GM12878 (cell line): Measurements from ENCODE around the gene TDRD12. TPM values are rescaled to one million over a fixed set of nuclear protein-coding genes. Genes with fewer than 3 reads are reported as not detected.

Source experiments
- ATAC-seq: fragments of 200-7000 bp; cut with Tn5 transposase; 3 replicates; pipeline ENCODE4 v1.9.1; 2020; ENCODE audit warnings: mild to moderate bottlenecking, moderate library complexity
- BruUV-seq: library from RNA; stranded (reverse); fragments of 400-500 nt; replicated peaks from 2 replicates; lab custom pipeline; 2021; lab: Mats Ljungman, UMichigan
- CTCF ChIA-PET: fragments of 300-600 bp; sonication (Branson Sonifier 250); formaldehyde crosslinking; extraction: SDS; loops from one replicate; lab custom pipeline; 2021; ENCODE audit warnings: inconsistent platforms; lab: Yijun Ruan, JAX
- POLR2A ChIA-PET: fragments of 350-600 bp; formaldehyde crosslinking; extraction: SDS; loops from one replicate; lab custom pipeline; 2021; ENCODE audit warnings: inconsistent platforms; lab: Charles Lee
- RAD21 ChIA-PET: fragments of 300-600 bp; sonication (Branson Sonifier 250); formaldehyde crosslinking; loops from one replicate; lab custom pipeline; 2023; ENCODE audit warnings: antibody characterized with exemption; ENCODE audit not compliant: unreplicated experiment; lab: Charles Lee
- SMC1A ChIA-PET: fragments of 300-600 bp; sonication (Branson Sonifier 250); formaldehyde crosslinking; loops from one replicate; lab custom pipeline; 2023; ENCODE audit not compliant: unreplicated experiment, uncharacterized antibody; lab: Charles Lee
- DNase-seq: peaks from one replicate; pipeline ENCODE4 v3.0.0-alpha.2; 2011; ENCODE audit warnings: low read depth, low spot score
- FAIRE-seq: peaks from 3 replicates; lab custom pipeline; 2011; peaks lifted over from hg19 to GRCh38; lab: Jason Lieb, UNC
- H2AFZ ChIP-seq: 2 replicates; pipeline ENCODE4 v1.6.0; 2011; ENCODE audit warnings: low read depth, low read length, control low read depth; ENCODE audit not compliant: control insufficient read depth
- H3K27ac ChIP-seq: 2 replicates; pipeline ENCODE4 v1.5.1; 2011; ENCODE audit warnings: control low read depth; ENCODE audit not compliant: control insufficient read depth, insufficient read depth
- H3K27me3 ChIP-seq, 2 experiments: replicated peaks in 1 of 2; 2 replicates each; pipeline versions ENCODE4 v1.6.0 to v1.6.1; 2011; ENCODE audit warnings: low read length in 1 of 2; ENCODE audit not compliant: control insufficient read depth in 2 of 2, insufficient read depth in 2 of 2
- H3K36me3 ChIP-seq, 2 experiments: 2 replicates each; pipeline ENCODE4 v1.5.1; 2011; ENCODE audit warnings: low read length in 1 of 2; ENCODE audit not compliant: control insufficient read depth in 2 of 2, insufficient read depth in 2 of 2
- H3K4me1 ChIP-seq: 2 replicates; pipeline ENCODE4 v1.6.1; 2011; ENCODE audit warnings: mild to moderate bottlenecking, low read length, moderate library complexity, mixed read lengths; ENCODE audit not compliant: control insufficient read depth, insufficient read depth
- H3K4me2 ChIP-seq: 2 replicates; pipeline ENCODE4 v1.6.0; 2011; ENCODE audit warnings: control low read depth; ENCODE audit not compliant: control insufficient read depth, insufficient read depth
- H3K4me3 ChIP-seq: fragments of 200-600 bp; sonication (generic); 2 replicates; pipeline ENCODE4 v1.5.1; 2016
- H3K79me2 ChIP-seq: 2 replicates; pipeline ENCODE4 v1.6.0; 2011; ENCODE audit warnings: low read length; ENCODE audit not compliant: control insufficient read depth, insufficient read depth
- H3K9ac ChIP-seq: 2 replicates; pipeline ENCODE4 v1.8.0; 2011; ENCODE audit warnings: low read length, control low read depth, mixed read lengths; ENCODE audit not compliant: control insufficient read depth, insufficient read depth
- H3K9me3 ChIP-seq: replicated peaks from 3 replicates; pipeline ENCODE4 v1.5.1; 2011; ENCODE audit warnings: mild to moderate bottlenecking, low read length; ENCODE audit not compliant: control insufficient read depth, insufficient read depth
- H4K20me1 ChIP-seq: 2 replicates; pipeline ENCODE4 v1.6.0; 2011; ENCODE audit not compliant: control insufficient read depth, insufficient read depth
- ATF3 ChIP-seq: IDR thresholded peaks from 2 replicates; pipeline ENCODE4 v1.6.1; 2011; ENCODE audit warnings: low read depth, mild to moderate bottlenecking, low read length, moderate library complexity, borderline replicate concordance; ENCODE audit errors: extremely low read depth
- BACH1 ChIP-seq: fragments of 450-650 bp; IDR thresholded peaks from 2 replicates; pipeline ENCODE4 v1.6.1; 2017; ENCODE audit warnings: mild to moderate bottlenecking, borderline replicate concordance
- HCFC1 ChIP-seq: fragments of 150-350 bp; IDR thresholded peaks from 2 replicates; pipeline ENCODE4 v1.6.1; 2014; ENCODE audit warnings: low read length
- IKZF1 ChIP-seq: fragments of 450-650 bp; conservative IDR thresholded peaks from 2 replicates; pipeline ENCODE4 v1.6.1; 2017; ENCODE audit warnings: antibody characterized with exemption, mild to moderate bottlenecking
- JUND ChIP-seq: IDR thresholded peaks from 2 replicates; pipeline ENCODE4 v1.6.1; 2012; ENCODE audit warnings: low read depth, mild to moderate bottlenecking, low read length, improper control_type of control experiment, moderate library complexity
- KDM1A ChIP-seq: fragments of 200-600 bp; sonication (generic); IDR thresholded peaks from 2 replicates; pipeline ENCODE4 v1.6.1; 2016; ENCODE audit warnings: borderline replicate concordance
- MAX ChIP-seq: IDR thresholded peaks from 2 replicates; pipeline ENCODE4 v1.6.1; 2012; ENCODE audit warnings: low read depth, low read length, improper control_type of control experiment
- MTA2 ChIP-seq: fragments of 450-650 bp; IDR thresholded peaks from 2 replicates; pipeline ENCODE4 v1.6.1; 2016; ENCODE audit warnings: low read depth, mild to moderate bottlenecking, moderate library complexity
- NFYA ChIP-seq: IDR thresholded peaks from 2 replicates; pipeline ENCODE4 v1.6.1; 2011; ENCODE audit warnings: low read depth, mild to moderate bottlenecking, low read length, improper control_type of control experiment, borderline replicate concordance
- PML ChIP-seq: IDR thresholded peaks from 2 replicates; pipeline ENCODE4 v1.6.1; 2012; ENCODE audit warnings: low read length, inconsistent platforms
- POLR2AphosphoS2 ChIP-seq: IDR thresholded peaks from 2 replicates; pipeline ENCODE4 v1.6.1; 2011; ENCODE audit warnings: low read depth, mild to moderate bottlenecking, low read length, improper control_type of control experiment, moderate library complexity
- SMC3 ChIP-seq: IDR thresholded peaks from 2 replicates; pipeline ENCODE4 v1.6.1; 2011; ENCODE audit warnings: low read length, improper control_type of control experiment, borderline replicate concordance
- TCF12 ChIP-seq: IDR thresholded peaks from 2 replicates; pipeline ENCODE4 v1.6.1; 2011; ENCODE audit warnings: low read depth, mild to moderate bottlenecking, low read length
- TCF3 ChIP-seq: IDR thresholded peaks from 2 replicates; pipeline ENCODE4 v1.6.1; 2012; ENCODE audit warnings: low read depth, mild to moderate bottlenecking, low read length, borderline replicate concordance; ENCODE audit not compliant: insufficient read depth
- TCF7 ChIP-seq: IDR thresholded peaks from 2 replicates; pipeline ENCODE4 v1.6.1; 2014; ENCODE audit warnings: antibody characterized with exemption, borderline replicate concordance
- USF1 ChIP-seq: IDR thresholded peaks from 2 replicates; pipeline ENCODE4 v1.6.1; 2011; ENCODE audit warnings: borderline replicate concordance, low read depth, mild to moderate bottlenecking, moderate library complexity, mixed read lengths, low read length; ENCODE audit not compliant: insufficient read depth; ENCODE audit errors: extremely low read length
- ZBTB33 ChIP-seq: fragments of 450-650 bp; IDR thresholded peaks from 2 replicates; pipeline ENCODE4 v1.6.1; 2017; ENCODE audit warnings: mild to moderate bottlenecking
- WGBS: methylation state at CpG from one replicate; pipeline ENCODE4 v1.1.6; 2016; ENCODE audit warnings: low lambda C conversion rate; ENCODE audit not compliant: insufficient replicate concordance, insufficient coverage; ENCODE audit errors: missing lambda C conversion rate; 5-methylcytosine and 5-hydroxymethylcytosine counted together
- in situ Hi-C: fragments of 300-500 bp; cut with MboI; formaldehyde crosslinking; loops from 9 replicates; pipeline ENCODE4 v1.14.3; 2018; ENCODE audit warnings: mixed read lengths
- intact Hi-C: fragments of 100-400 bp; cut with micrococcal nuclease; formaldehyde crosslinking; loops from one replicate; pipeline ENCODE4 v1.14.2; 2022; ENCODE audit not compliant: unreplicated experiment
- polyA plus RNA-seq, 11 experiments: library from polyadenylated mRNA; depleted of rRNA in 4 of 11; unstranded in 6 of 11; stranded (reverse) in 5 of 11; fragments of >200 nt; fragmentation: Nextera tagmentation in 4 of 11; fragmentation: Illumina TruSeq in 1 of 11; extraction: Ambion mirVana in 4 of 11; extraction: Trizol in 1 of 11; gene quantifications; 1 replicate in 1 of 11; 2 replicates in 10 of 11; pipeline versions ENCODE4 v1.2.1 to v1.2.3, GENCODE V29; 2011 to 2016; ENCODE audit warnings: inconsistent platforms in 2 of 11, missing spikeins in 2 of 11, low read depth in 1 of 11
- total RNA-seq, 4 experiments: library from RNA; depleted of rRNA in 3 of 4; stranded (reverse); fragments of >200 nt in 3 of 4; fragmentation: Illumina TruSeq in 1 of 4; extraction: Trizol in 1 of 4; gene quantifications; 2 replicates each; pipeline versions ENCODE4 v1.2.1 to v1.2.3, GENCODE V29; 2013 to 2021

Gene TDRD12
- total and polyA plus RNA-seq, 10 of the 15 experiments (the other 5 are each of a cell fraction or from before 2014, with no cell fraction given), result 0.08 to 0.15 TPM; not detected in 8

GRCh38 chr19:32675720-32676185, 43.8 kb upstream of the TDRD12 start, which contains the start of gene RGS9BP:
RGS9BP (plus strand) TSS chr19:32675848; CDS start chr19:32676264, 416 bp downstream.
- Histone ChIP-seq H3K27ac (peak within 1 kb of the TSS; percentile 53), H3K4me1 (peaks cover 20% of the 10 kb centered on the region), H2AFZ (peak within 1 kb of the TSS; percentile 94), H3K9me3 (no peaks in the 10 kb centered on the region; the same call in 2 of the 3 replicates), H3K9ac (peak within 1 kb of the TSS; percentile 77), H4K20me1 (0 out of 2 replicates have a peak, but pooled peaks cover 2% of the 10 kb centered on the region), H3K27me3 (peaks cover 2 to 7% of the 10 kb centered on the region in 2 experiments; a peak in 3 of 4 replicates), H3K4me3 (peak within 1 kb of the TSS; percentile 83), H3K4me2 (peak within 1 kb of the TSS; percentile 94), H3K79me2 (peaks cover 32% of the 10 kb centered on the region), H3K36me3 (no peaks in the 10 kb centered on the region; a peak in 1 of 4 replicates)
- DNase-seq (no peak), ATAC-seq (peak; percentile 47), FAIRE-seq (no peak)
- WGBS, result 3% methylated on average over 50 of the region's 53 CpGs
- intact Hi-C loops, result no loop called here
- ChIA-PET SMC1A (interaction anchor here (1.4 kb wide), 1 partner anchor 15 kb away, joined by 4 read pairs; no protein-coding TSS in a partner anchor), POLR2A (interaction anchor here (0.5 to 1.1 kb wide), 3 partner anchors 15 to 604 kb away, joined by 3 to 4 read pairs (median 3); partner anchors contain the start of gene NUDT19), RAD21 (no interaction called here), CTCF (interaction anchor here (1.0 kb wide), 1 partner anchor 14 kb away, joined by 3 read pairs; no protein-coding TSS in a partner anchor)
- BruUV-seq, result no TSS peak
- in situ Hi-C loops, result no loop called here
- no peak for TF ChIP-seq TCF12
- TF ChIP-seq ZBTB33, result no peak
- peak; percentile 81 for TF ChIP-seq USF1
- TF ChIP-seq HCFC1, result no peak
- no peak for TF ChIP-seq JUND
- peak; percentile 39; the same call in 1 of the 2 replicates for TF ChIP-seq ATF3
- TF ChIP-seq NFYA, result no peak
- TF ChIP-seq TCF7, result no peak
- TF ChIP-seq PML, result no peak
- TF ChIP-seq TCF3, result 0 out of 2 replicates have a peak, but pooled peaks have one; percentile 13
- TF ChIP-seq IKZF1, result peak; percentile 63; the same call in 1 of the 2 replicates
- no peak for TF ChIP-seq SMC3
- TF ChIP-seq KDM1A, result no peak
- TF ChIP-seq MAX, result peak; percentile 29; the same call in 1 of the 2 replicates
- 0 out of 2 replicates have a peak, but pooled peaks have one; percentile 26 for TF ChIP-seq BACH1
- TF ChIP-seq MTA2, result no peak
- no peak for TF ChIP-seq POLR2AphosphoS2
